GM12878 (cell line): Measurements from ENCODE around the gene MPC1. TPM values are rescaled to one million over a fixed set of nuclear protein-coding genes. Genes with fewer than 3 reads are reported as not detected.

Source experiments
- ATAC-seq: fragments of 200-7000 bp; cut with Tn5 transposase; 3 replicates; pipeline ENCODE4 v1.9.1; 2020; ENCODE audit warnings: mild to moderate bottlenecking, moderate library complexity
- BruUV-seq: library from RNA; stranded (reverse); fragments of 400-500 nt; replicated peaks from 2 replicates; lab custom pipeline; 2021; lab: Mats Ljungman, UMichigan
- CTCF ChIA-PET: fragments of 300-600 bp; sonication (Branson Sonifier 250); formaldehyde crosslinking; extraction: SDS; loops from one replicate; lab custom pipeline; 2021; ENCODE audit warnings: inconsistent platforms; lab: Yijun Ruan, JAX
- POLR2A ChIA-PET: fragments of 350-600 bp; formaldehyde crosslinking; extraction: SDS; loops from one replicate; lab custom pipeline; 2021; ENCODE audit warnings: inconsistent platforms; lab: Charles Lee
- RAD21 ChIA-PET: fragments of 300-600 bp; sonication (Branson Sonifier 250); formaldehyde crosslinking; loops from one replicate; lab custom pipeline; 2023; ENCODE audit warnings: antibody characterized with exemption; ENCODE audit not compliant: unreplicated experiment; lab: Charles Lee
- SMC1A ChIA-PET: fragments of 300-600 bp; sonication (Branson Sonifier 250); formaldehyde crosslinking; loops from one replicate; lab custom pipeline; 2023; ENCODE audit not compliant: unreplicated experiment, uncharacterized antibody; lab: Charles Lee
- DNase-seq: peaks from one replicate; pipeline ENCODE4 v3.0.0-alpha.2; 2011; ENCODE audit warnings: low read depth, low spot score
- FAIRE-seq: peaks from 3 replicates; lab custom pipeline; 2011; peaks lifted over from hg19 to GRCh38; lab: Jason Lieb, UNC
- H2AFZ ChIP-seq: 2 replicates; pipeline ENCODE4 v1.6.0; 2011; ENCODE audit warnings: low read depth, low read length, control low read depth; ENCODE audit not compliant: control insufficient read depth
- H3K27ac ChIP-seq: 2 replicates; pipeline ENCODE4 v1.5.1; 2011; ENCODE audit warnings: control low read depth; ENCODE audit not compliant: control insufficient read depth, insufficient read depth
- H3K27me3 ChIP-seq, 2 experiments: replicated peaks in 1 of 2; 2 replicates each; pipeline versions ENCODE4 v1.6.0 to v1.6.1; 2011; ENCODE audit warnings: low read length in 1 of 2; ENCODE audit not compliant: control insufficient read depth in 2 of 2, insufficient read depth in 2 of 2
- H3K36me3 ChIP-seq, 2 experiments: 2 replicates each; pipeline ENCODE4 v1.5.1; 2011; ENCODE audit warnings: low read length in 1 of 2; ENCODE audit not compliant: control insufficient read depth in 2 of 2, insufficient read depth in 2 of 2
- H3K4me1 ChIP-seq: 2 replicates; pipeline ENCODE4 v1.6.1; 2011; ENCODE audit warnings: mild to moderate bottlenecking, low read length, moderate library complexity, mixed read lengths; ENCODE audit not compliant: control insufficient read depth, insufficient read depth
- H3K4me2 ChIP-seq: 2 replicates; pipeline ENCODE4 v1.6.0; 2011; ENCODE audit warnings: control low read depth; ENCODE audit not compliant: control insufficient read depth, insufficient read depth
- H3K4me3 ChIP-seq: fragments of 200-600 bp; sonication (generic); 2 replicates; pipeline ENCODE4 v1.5.1; 2016
- H3K79me2 ChIP-seq: 2 replicates; pipeline ENCODE4 v1.6.0; 2011; ENCODE audit warnings: low read length; ENCODE audit not compliant: control insufficient read depth, insufficient read depth
- H3K9ac ChIP-seq: 2 replicates; pipeline ENCODE4 v1.8.0; 2011; ENCODE audit warnings: low read length, control low read depth, mixed read lengths; ENCODE audit not compliant: control insufficient read depth, insufficient read depth
- H3K9me3 ChIP-seq: replicated peaks from 3 replicates; pipeline ENCODE4 v1.5.1; 2011; ENCODE audit warnings: mild to moderate bottlenecking, low read length; ENCODE audit not compliant: control insufficient read depth, insufficient read depth
- H4K20me1 ChIP-seq: 2 replicates; pipeline ENCODE4 v1.6.0; 2011; ENCODE audit not compliant: control insufficient read depth, insufficient read depth
- EP300 ChIP-seq, 2 experiments: fragments of 150-350 bp in 1 of 2; IDR thresholded peaks; 2 replicates each; pipeline ENCODE4 v1.6.1; 2011 to 2012; ENCODE audit warnings: low read depth in 2 of 2, low read length in 2 of 2, borderline replicate concordance in 1 of 2, improper control_type of control experiment in 1 of 2, inconsistent platforms in 1 of 2; ENCODE audit not compliant: control insufficient read depth in 1 of 2
- SP1 ChIP-seq: IDR thresholded peaks from one replicate; pipeline ENCODE4 v1.6.1; 2011; ENCODE audit warnings: low read depth, low read length
- STAT3 ChIP-seq: IDR thresholded peaks from 2 replicates; pipeline ENCODE4 v1.6.1; 2011; ENCODE audit warnings: low read depth, low read length, improper control_type of control experiment
- SUPT20H ChIP-seq: IDR thresholded peaks from 2 replicates; pipeline ENCODE4 v1.6.1; 2011; ENCODE audit warnings: low read depth, mild to moderate bottlenecking, low read length, moderate library complexity, borderline replicate concordance; ENCODE audit not compliant: control insufficient read depth
- WGBS: methylation state at CpG from one replicate; pipeline ENCODE4 v1.1.6; 2016; ENCODE audit warnings: low lambda C conversion rate; ENCODE audit not compliant: insufficient replicate concordance, insufficient coverage; ENCODE audit errors: missing lambda C conversion rate; 5-methylcytosine and 5-hydroxymethylcytosine counted together
- in situ Hi-C: fragments of 300-500 bp; cut with MboI; formaldehyde crosslinking; loops from 9 replicates; pipeline ENCODE4 v1.14.3; 2018; ENCODE audit warnings: mixed read lengths
- intact Hi-C: fragments of 100-400 bp; cut with micrococcal nuclease; formaldehyde crosslinking; loops from one replicate; pipeline ENCODE4 v1.14.2; 2022; ENCODE audit not compliant: unreplicated experiment
- polyA plus RNA-seq, 11 experiments: library from polyadenylated mRNA; depleted of rRNA in 4 of 11; unstranded in 6 of 11; stranded (reverse) in 5 of 11; fragments of >200 nt; fragmentation: Nextera tagmentation in 4 of 11; fragmentation: Illumina TruSeq in 1 of 11; extraction: Ambion mirVana in 4 of 11; extraction: Trizol in 1 of 11; gene quantifications; 1 replicate in 1 of 11; 2 replicates in 10 of 11; pipeline versions ENCODE4 v1.2.1 to v1.2.3, GENCODE V29; 2011 to 2016; ENCODE audit warnings: inconsistent platforms in 2 of 11, missing spikeins in 2 of 11, low read depth in 1 of 11
- total RNA-seq, 4 experiments: library from RNA; depleted of rRNA in 3 of 4; stranded (reverse); fragments of >200 nt in 3 of 4; fragmentation: Illumina TruSeq in 1 of 4; extraction: Trizol in 1 of 4; gene quantifications; 2 replicates each; pipeline versions ENCODE4 v1.2.1 to v1.2.3, GENCODE V29; 2013 to 2021
- TF ChIP-seq, protein P1 (sequence below): fragments of 450-650 bp; IDR thresholded peaks from 2 replicates; pipeline ENCODE4 v1.6.1; 2016; ENCODE audit warnings: mild to moderate bottlenecking

The MPC1 gene
- total and polyA plus RNA-seq, 10 of the 15 experiments (the other 5 are each of a cell fraction or from before 2014, with no cell fraction given) = 53.2 to 177 (median 78.8) TPM

DNA sequence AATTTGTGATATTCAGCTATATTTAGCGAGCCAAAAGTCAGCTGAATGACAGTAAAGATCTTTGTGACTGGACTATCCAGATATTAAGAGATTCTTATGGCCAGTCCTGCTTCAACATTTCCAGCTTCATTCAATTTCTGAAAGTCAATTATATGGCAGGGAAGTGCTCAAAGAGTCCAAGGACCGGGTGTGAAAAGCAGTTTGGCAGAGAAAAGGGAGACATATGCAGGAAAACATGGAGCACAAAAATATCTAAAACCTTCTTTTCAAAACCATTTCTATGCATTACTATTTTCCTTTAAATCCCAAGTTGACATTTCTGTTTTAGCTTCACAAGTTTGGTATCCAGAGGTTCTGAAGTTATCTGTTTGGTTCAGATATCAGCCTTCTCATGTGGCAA is 5.0 kb downstream of the MPC1 start:
- TF ChIP-seq SUPT20H (no peak), SP1 (no peak), STAT3 (no peak), EP300 (IDR thresholded peaks at IDR 0.05; ENCODE audit: borderline replicate concordance in 1 of 2, control insufficient read depth in 1 of 2, low read depth in 2 of 2, low read length in 2 of 2) (no peak)
- TF ChIP-seq, protein P1, sequence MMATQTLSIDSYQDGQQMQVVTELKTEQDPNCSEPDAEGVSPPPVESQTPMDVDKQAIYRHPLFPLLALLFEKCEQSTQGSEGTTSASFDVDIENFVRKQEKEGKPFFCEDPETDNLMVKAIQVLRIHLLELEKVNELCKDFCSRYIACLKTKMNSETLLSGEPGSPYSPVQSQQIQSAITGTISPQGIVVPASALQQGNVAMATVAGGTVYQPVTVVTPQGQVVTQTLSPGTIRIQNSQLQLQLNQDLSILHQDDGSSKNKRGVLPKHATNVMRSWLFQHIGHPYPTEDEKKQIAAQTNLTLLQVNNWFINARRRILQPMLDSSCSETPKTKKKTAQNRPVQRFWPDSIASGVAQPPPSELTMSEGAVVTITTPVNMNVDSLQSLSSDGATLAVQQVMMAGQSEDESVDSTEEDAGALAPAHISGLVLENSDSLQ = no peak
- TF ChIP-seq, all 136 proteins: peak for 0
- Histone ChIP-seq H3K36me3 (no peaks in the 10 kb centered on the region), H4K20me1 (no peaks in the 10 kb centered on the region), H3K4me3 (no peak overlapping the region), H3K27ac (no peak overlapping the region), H3K27me3 (no peaks in the 10 kb centered on the region), H3K9me3 (no peaks in the 10 kb centered on the region), H2AFZ (no peak overlapping the region), H3K79me2 (peaks cover 37% of the 10 kb centered on the region), H3K9ac (no peak overlapping the region), H3K4me2 (no peak overlapping the region), H3K4me1 (no peaks in the 10 kb centered on the region)
- intact Hi-C loops = no loop called here
- 61% methylated on average over 2 of the region's 2 CpGs for WGBS
- ChIA-PET CTCF (interaction anchor here (1.1 to 7.4 kb wide), 8 partner anchors 13 to 101 kb away, joined by 3 to 211 read pairs (median 5); partner anchors contain the start of gene PRR18), RAD21 (interaction anchor here (1.6 to 3.4 kb wide), 3 partner anchors 23 to 102 kb away, joined by 6 to 16 read pairs (median 13); no protein-coding TSS in a partner anchor), POLR2A (interaction anchor here (0.9 to 2.4 kb wide), 3 partner anchors 26 to 51 kb away, joined by 3 to 8 read pairs (median 4); no protein-coding TSS in a partner anchor), SMC1A (interaction anchor here (1.0 to 6.9 kb wide), 8 partner anchors 11 to 64 kb away, joined by 3 to 79 read pairs (median 7); no protein-coding TSS in a partner anchor)
- in situ Hi-C loops = no loop called here
- FAIRE-seq (no peak), DNase-seq (no peak), ATAC-seq (no peak)
- no TSS peak for BruUV-seq
